HG03108 (cell line): Measurements from ENCODE around the gene PRKG1.
"Not testable (repeated sequence)": the region's sequence is repeated elsewhere in the genome, so short reads cannot be mapped to it uniquely, and the experiment has no call there.

Experiments
- ATAC-seq: cut with Tn5 transposase; IDR thresholded peaks from one replicate; pipeline ENCODE4 v1.9.1; 2021; ENCODE audit warnings: moderate library complexity; ENCODE audit not compliant: unreplicated experiment

The PRKG1 gene

DNA sequence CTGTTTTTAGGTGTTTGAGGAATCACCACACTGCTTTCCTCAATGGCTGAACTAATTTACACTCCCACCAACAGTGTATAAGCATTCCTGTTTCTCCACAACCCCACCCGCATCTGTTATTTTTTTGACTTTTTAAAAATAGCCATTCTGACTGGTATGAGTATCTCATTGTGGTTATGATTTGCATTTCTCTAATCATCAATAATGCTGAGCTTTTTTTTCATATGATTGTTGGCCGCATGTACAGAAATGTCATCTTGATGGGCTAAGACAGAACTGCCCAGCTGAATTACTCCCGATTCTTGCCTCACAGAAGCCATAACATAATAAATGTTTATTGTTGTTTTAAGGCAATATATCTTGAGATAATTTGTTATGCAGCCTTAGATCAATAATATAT is 1146.7 kb downstream of the PRKG1 start:
- no peak for ATAC-seq

DNA sequence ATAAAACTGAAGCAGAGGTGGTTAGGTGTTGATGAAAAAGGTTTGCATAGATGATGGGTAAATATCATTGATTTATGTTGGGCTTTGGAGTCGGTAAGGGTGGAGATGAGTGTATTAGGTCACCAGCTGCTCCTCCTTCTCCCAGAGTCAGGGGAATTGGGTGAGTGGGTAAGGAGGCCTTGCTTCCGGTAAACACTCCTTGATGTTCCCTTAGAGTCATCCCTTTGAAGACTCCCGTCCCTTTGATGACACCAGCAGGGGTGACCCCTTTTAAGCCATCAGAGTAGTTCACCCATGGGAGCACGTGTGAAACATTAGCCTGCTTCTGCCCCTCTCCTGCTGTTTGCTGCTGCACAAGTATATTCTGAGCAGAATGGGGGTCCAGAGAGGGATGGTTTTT is 1147.6 kb downstream of the PRKG1 start:
- no peak for ATAC-seq

DNA sequence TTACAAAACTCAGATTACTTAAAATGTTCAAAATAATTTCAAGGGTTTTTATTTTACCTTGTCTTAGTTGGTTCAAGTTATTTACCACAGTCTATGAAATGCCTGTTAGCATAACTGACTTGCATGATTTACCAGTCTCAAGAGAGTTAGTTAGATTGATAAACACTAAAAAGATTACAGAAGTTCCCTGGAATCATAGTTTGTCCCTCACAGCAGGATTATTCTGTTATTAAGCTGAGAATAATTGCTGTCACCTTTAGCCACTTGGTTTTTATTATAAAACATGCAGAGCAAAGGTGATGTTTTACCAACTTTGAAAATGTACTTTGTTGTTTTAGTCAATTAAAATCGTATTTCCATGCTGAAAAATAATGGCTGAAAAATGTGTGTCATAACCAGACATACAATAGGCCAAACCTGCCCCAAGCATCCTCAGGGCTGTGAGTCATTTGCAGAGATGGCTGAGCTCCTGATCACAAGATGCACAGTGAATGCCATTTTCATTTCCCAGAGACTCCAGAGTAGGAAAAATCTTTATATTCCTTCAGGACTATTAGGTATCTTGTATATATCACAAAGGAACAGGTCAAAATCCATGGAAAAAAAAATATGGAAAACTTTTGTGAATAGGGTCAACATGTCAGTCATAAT is 1152.0 kb downstream of the PRKG1 start:
- no peak for ATAC-seq

DNA sequence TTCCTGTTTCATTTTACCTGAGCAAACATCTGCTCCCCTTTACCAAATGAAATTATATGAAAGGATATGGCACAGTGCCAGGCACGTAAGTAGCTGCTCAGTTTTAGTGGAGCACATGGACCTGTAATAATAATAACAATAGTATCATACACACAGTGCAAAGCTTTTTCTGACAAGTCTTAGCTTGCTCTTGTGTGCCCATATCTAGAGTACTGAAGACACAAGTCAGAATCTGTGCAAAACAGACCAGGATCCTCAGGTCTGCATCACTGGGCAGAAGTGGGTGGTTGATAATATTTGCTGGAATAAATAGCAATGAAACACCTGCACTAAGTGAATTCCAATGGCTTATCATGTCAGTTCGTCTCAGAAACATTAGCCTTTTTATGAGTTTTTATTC is 1154.3 kb downstream of the PRKG1 start:
- no peak for ATAC-seq

DNA sequence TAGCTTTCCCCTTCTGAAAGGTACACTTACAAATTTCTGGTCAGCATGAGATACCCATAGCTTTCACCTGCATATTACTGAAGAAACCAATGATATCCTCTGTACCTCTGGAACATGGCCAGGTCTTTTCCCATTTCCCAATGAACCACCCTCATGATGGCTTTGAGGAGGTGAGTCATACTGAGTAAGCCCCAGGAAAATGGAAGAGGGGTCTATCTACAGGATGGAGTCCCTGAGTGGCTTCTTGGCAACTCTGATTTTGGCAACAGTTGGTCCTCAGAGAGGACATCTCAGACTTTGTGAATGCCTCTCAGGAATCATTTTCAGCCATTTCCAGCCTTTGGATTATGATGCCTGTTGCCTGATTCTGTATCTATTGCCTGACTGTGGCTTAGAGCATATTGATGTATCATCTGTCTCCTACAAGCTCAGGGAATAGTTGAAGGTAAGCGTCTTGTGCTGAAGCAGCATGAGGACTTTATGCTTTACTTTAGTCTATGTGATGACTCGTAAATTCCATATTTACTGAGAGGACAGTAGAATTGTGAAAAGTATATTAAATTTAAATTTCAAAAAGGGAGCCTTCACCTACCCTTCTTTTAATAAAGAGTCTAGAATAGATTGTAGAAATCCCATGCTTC is 1155.1 kb downstream of the PRKG1 start:
- ATAC-seq: no peak

DNA sequence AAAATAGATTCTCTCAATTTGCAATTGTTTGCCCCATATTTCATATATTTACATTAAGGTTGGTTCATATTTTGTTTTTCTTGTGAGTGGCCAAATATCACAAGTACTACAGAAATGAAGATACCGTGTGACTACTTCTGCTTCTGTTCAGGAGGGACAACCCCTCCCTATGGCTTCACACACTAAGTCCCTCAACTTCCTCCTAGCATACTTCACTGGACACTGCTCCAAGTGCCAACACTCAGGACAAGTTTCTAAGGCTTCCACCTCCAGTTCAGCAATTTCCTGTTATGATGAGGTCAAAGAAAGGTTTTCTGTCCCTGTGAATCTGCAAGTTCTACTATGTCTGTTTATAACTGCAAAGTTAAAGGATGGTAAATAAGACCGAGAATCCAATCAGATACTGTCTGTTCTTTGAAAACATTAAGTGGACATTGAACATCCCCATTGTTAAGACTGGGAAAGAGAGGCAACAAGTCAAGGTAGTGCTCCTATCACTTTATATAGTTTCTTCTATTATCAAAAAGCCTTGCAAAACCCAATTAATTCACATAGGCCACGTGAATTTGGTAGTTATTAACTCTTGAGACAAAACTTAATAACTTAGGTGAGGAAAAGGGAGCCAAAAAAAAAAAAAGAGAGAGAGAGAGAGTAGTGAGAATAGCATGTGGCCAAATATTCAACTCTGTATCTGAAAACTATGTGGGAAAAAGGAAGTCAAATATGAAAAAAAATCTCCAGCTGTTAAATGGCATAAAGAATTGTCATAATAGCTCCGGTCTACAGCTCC is 1158.5 kb downstream of the PRKG1 start:
- ATAC-seq: peak; percentile 100

DNA sequence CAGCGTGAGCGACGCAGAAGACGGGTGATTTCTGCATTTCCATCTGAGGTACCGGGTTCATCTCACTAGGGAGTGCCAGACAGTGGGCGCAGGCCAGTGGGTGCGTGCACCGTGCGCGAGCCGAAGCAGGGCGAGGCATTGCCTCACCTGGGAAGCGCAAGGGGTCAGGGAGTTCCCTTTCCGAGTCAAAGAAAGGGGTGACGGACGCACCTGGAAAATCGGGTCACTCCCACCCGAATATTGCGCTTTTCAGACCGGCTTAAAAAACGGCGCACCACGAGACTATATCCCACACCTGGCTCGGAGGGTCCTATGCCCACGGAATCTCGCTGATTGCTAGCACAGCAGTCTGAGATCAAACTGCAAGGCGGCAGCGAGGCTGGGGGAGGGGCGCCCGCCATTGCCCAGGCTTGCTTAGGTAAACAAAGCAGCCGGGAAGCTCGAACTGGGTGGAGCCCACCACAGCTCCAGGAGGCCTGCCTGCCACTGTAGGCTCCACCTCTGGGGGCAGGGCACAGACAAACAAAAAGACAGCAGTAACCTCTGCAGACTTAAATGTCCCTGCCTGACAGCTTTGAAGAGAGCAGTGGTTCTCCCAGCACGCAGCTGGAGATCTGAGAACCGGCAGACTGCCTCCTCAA is 1159.2 kb downstream of the PRKG1 start:
- ATAC-seq: not testable (repeated sequence)

DNA sequence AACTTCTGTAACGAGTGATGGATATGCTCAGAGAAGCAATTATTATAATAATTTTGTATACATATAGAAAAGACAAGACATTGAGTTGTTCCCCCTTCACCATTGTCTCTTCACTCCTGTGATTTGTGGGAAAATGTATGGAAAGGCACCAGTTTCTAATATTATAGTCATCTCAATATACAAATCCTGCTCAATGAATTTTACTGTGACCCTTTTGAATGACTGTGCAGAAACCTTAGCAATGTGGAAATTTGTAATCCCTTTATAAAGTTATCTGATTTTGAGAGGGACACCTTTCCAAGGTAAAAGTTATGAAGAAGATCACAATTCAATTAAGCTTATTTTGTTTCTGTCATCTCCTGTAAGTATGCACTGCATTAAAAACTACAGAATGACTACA is 1165.5 kb downstream of the PRKG1 start:
- ATAC-seq: no peak

DNA sequence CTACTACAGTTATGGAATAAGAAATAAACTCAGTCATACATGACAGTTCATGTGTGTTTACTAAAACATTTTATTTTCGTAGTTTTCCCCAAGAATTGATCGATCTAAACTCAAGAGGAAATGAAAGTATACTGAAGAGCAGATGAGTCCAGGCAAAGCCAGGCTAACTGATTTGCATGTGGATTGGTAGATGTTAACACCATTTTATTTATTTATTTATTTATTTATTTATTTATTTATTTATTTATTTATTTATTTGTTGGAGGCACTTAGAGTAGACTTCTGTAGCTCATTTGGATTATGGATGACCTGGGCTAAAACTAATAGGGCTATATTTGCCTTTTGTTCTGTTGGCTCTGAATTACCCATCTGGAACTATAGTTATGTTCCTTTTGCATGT is 1171.3 kb downstream of the PRKG1 start:
- ATAC-seq: no peak

DNA sequence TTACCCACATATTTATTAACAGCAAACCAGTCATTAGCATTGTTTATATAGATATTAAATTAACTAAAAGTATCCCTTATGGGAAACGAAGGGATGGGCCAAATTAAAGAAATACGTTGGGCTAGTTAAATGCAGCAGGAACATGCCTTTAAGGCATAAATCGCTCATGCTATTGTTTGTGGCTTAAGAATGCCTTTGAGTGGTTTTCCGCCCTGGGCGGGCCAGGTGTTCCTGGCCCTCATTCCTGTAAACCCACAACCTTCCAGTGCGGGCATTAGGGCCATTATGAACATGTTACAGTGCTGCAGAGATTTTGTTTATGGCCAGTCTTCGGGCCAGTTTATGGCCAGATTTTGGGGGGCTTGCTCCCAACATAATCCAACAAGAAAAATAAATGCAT is 1173.6 kb downstream of the PRKG1 start:
- not testable (repeated sequence) for ATAC-seq

DNA sequence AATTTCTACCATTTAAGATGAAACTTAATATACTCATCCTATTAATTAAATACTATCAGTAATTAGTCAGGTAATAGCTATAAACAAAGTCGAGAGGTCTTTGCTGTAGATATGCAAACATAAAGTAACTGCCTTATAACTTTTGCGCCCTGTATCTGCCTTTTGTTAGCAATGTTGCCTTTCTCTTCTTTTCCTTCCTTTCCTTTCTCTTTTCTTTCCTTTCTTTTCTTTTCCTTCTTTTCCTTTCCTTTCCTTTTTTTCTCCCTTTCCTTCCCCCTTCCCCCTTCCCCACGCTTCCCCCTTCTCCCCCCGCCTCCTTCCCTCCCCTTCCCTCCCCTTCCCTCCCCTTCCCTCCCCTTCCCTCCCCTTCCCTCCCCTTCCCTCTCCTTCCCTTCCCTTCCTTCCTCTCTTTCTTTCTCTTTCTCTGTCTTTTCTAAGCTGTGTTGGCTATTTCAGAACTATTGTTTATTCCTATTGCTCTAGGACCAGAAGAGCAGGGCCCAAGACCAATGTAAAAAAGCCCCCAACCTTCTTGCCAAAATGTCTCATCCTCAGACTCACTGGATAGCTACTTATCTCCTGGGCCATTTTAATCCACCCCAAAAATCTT is 1174.5 kb downstream of the PRKG1 start:
- ATAC-seq: no peak

DNA sequence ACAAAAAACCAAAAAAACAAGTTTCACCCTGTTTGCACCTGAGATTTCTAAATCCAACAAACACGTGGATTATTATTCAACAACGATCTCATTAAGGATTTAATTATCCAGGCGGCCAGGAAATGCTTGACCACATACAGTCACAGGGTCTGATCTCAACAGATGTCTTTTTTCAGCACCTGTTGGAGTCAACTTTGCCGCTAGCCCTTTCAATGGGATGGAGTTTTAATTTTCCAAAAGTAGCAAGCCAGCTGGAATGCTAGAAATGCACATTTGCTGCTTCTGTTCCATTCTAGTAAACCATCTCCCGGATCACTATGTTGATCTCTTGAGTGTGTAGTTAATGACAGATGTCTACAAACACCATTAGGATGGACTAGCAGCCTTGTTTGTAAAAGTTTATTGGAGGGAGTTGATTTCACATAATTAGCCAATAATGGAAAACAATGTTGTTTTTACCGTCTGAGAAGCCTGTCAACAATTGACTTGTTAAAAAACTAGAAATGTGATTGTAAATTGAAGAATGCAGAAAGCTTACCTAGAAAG is 1175.6 kb downstream of the PRKG1 start:
- no peak for ATAC-seq

DNA sequence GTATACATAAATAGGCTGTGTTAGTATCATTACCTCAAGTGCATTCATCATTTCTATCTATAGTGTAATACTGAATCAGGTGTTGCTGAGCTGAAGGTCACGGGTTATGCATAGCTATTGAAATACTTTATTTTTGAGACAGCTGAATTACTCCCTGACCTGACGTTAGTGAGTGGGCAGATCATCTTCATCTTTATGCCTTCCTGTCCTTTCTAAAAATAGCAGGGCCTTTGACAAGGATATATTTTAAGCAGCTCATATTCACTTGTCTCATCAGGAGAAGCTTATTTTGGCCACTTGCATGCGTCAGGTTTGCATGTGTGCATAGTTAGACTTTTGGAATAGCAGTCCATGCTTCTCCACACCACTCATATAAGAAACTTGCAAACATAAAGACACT is 1176.2 kb downstream of the PRKG1 start:
- no peak for ATAC-seq

DNA sequence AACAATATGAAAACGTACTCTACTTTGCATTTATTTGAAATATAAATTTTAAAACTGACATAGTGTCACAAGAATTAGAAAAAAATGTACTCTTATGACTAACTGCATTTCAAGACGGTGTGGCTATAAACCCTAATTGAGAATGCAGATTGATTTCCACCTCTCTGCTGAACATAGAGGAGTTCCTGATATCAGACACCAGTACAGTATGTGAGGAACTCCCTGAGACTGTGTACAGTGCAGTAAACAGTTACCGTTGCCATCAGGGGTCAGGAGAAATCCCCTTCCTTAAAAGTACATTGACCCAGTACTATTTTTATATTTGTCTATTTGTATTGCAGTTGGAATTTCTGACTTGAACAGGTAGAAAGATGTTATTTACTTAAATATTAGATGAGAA is 1178.0 kb downstream of the PRKG1 start:
- no peak for ATAC-seq

DNA sequence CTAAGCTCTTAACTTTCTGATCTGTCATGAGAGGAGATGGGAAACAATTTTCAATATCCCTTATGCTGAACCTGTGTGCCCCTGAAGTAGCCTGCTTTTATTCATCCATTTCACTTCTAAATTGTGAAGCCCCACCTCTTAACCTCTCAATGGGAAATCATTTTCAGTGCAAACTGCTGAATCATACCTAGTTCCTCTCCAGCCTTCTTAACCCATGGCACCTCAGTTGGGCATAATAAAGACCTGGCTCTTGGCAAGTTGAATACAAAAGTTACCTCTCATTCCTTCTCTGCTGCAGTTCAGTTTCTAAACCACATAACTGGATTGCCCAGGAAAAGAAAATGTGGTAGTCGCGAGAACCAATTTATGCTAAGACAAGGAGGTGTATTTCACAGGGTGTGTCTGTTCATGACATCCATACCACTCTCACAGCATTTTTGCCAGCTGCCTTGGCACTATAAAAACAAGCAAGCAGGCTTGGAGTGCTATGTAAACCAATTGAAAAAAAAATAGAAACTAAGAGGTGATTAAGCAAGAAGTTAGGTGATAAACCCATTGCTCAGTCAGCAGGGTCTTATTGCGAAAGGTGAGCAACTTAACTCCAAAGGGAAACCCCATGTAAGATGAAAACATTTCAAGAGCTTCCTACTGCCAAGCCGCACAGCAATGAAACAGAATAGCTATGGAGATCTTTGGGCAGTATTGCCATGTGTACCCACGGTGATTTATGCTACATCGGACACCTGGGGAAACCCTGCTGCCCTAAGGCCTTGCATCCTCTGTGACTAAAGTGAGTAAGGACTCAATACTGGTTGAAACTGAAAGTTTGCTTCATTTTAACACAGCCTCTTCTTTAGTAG is 1182.8 kb downstream of the PRKG1 start:
- ATAC-seq: peak; percentile 99

DNA sequence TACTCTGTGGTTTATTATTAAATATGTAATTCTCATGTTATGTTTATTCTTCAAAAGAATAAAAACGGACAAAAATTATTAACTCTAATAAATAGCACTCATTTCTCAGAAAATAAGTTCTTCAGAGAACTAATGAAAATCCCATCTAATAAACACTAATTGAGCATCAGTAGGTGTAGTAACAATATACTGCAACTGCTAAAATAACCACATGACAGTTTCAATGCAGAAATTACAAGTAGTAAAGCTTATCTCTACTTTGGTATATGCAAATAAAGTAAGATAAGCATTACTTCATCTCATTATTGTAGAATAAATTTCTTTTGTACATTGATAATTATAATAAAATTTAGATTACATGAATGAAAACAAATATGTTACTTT is 1183.4 kb downstream of the PRKG1 start:
- peak; percentile 65 for ATAC-seq

DNA sequence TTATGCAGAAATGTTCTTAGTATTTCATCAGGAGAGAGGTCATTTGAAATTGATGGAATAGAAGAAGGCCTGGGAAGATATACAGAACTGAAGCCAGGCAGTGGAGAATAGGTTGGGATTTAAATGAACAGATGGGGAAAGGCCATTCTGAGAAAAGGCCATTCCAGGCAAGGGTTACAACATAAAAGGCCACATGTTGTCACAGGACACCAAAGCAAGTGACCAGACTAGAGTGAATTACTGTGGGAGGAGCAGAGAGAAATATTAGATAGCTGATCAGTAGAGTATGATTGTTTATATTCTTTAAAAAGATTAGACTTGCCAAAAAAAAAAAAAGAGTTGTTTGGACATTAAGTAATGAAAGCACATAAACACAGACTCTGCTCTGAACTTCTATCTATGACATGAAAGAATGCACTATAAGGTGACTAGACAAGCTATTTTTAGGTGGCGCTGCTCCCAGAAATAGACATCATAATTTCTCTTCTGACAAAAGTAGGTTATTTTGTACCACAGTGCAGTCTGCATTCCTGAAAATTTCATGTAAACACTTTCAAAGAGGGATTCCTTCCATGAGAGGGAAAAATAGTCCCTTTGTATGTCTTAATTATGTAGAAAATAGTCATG is 1184.6 kb downstream of the PRKG1 start:
- ATAC-seq: no peak

DNA sequence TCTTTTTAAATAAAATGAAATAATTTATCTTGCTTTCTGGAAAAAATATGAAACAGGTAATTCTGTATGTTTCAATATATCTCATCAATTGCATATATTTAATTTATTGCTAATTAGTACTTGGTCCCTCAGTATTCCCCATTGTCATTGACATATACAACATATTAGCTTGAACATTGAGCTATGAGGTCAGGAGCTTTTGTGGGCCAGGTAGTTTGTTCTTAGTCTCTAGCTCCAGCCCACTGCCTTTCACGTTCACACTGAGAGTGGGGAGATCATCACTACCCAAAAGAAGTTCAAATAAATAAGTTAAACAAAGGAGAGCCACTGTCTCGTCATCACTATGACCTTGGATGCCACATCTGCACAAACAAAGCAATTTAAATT is 1185.1 kb downstream of the PRKG1 start:
- no peak for ATAC-seq

DNA sequence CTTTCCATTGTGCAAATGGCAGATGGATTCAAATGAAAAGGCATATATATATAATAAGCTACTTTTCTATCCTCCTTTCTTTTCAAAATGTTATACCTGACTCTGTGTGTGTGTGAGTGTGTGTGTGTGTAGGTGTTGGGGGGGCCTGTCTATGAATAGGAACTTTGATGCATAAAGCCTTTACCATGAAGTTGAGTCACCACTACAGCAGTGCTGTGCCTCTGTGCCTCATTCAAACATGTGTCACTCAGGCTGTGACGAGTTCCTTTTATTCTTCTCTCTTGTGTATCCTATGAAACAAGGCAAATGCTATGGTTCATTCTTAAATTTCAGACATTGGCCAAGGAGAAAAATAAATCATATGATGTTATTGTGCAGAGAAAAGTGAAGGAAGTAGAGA is 1187.1 kb downstream of the PRKG1 start:
- no peak for ATAC-seq
